SK-N-SH (cell line): ENCODE data around the gene PEX7. TPM values are rescaled to one million over a fixed set of nuclear protein-coding genes. Genes with fewer than 3 reads are reported as not detected.

Experiments used
- CTCF ChIA-PET: fragments of 300-600, 350-600 bp; formaldehyde crosslinking; extraction: SDS; loops from one replicate; lab custom pipeline; 2021; lab: Yijun Ruan, JAX
- POLR2A ChIA-PET: fragments of 350-600 bp; sonication (Branson Sonifier 250); formaldehyde crosslinking; extraction: SDS; loops from one replicate; lab custom pipeline; 2020; ENCODE audit warnings: antibody characterized with exemption, inconsistent platforms; lab: Yijun Ruan, JAX
- DNase-seq: peaks from one replicate; pipeline ENCODE4 v3.0.0; 2012
- H2AFZ ChIP-seq: fragments of 200-600 bp; sonication (generic); 2 replicates; pipeline ENCODE4 v1.8.1; 2016; ENCODE audit warnings: antibody characterized with exemption, mild to moderate bottlenecking, low read depth
- H3F3A ChIP-seq: fragments of 200-600 bp; sonication (generic); replicated peaks from 2 replicates; pipeline ENCODE3; 2016; ENCODE audit warnings: antibody characterized with exemption, mild to moderate bottlenecking; ENCODE audit not compliant: insufficient read depth
- H3K27ac ChIP-seq, 2 experiments: fragments of 200-500 bp in 1 of 2; fragments of 200-600 bp in 1 of 2; sonication (Bioruptor generic) in 1 of 2; sonication (generic), shearing (Covaris generic) in 1 of 2; 2 replicates each; pipeline versions ENCODE4 v1.5.1 to v1.6.1; 2014 to 2016; ENCODE audit warnings: low read depth in 2 of 2, inconsistent platforms in 1 of 2, low read length in 1 of 2, mild to moderate bottlenecking in 1 of 2, mixed read lengths in 1 of 2
- H3K27me3 ChIP-seq: fragments of 200-600 bp; sonication (generic), shearing (Covaris generic); 2 replicates; pipeline ENCODE4 v1.6.1; 2016; ENCODE audit warnings: mixed run types; ENCODE audit not compliant: insufficient read depth
- H3K36me3 ChIP-seq, 2 experiments: fragments of 200-500 bp in 1 of 2; fragments of 200-600 bp in 1 of 2; sonication (Bioruptor generic) in 1 of 2; sonication (generic) in 1 of 2; replicated peaks in 1 of 2; 2 replicates each; pipeline versions ENCODE3 to v1.5.1; 2014 to 2016; ENCODE audit warnings: low read length in 1 of 2, mild to moderate bottlenecking in 1 of 2; ENCODE audit not compliant: insufficient read depth in 2 of 2, control insufficient read depth in 1 of 2
- H3K4me1 ChIP-seq, 2 experiments: fragments of 200-500 bp in 1 of 2; fragments of 200-600 bp in 1 of 2; sonication (Bioruptor generic) in 1 of 2; sonication (generic), shearing (Covaris generic) in 1 of 2; 2 replicates each; pipeline versions ENCODE4 v1.5.1 to v1.6.1; 2014 to 2016; ENCODE audit warnings: low read depth in 1 of 2, low read length in 1 of 2, mixed run types in 1 of 2; ENCODE audit not compliant: insufficient read depth in 2 of 2, control insufficient read depth in 1 of 2
- H3K4me2 ChIP-seq: fragments of 200-600 bp; sonication (generic), shearing (Covaris generic); 2 replicates; pipeline ENCODE4 v1.6.1; 2017; ENCODE audit warnings: mixed run types
- H3K4me3 ChIP-seq, 2 experiments: fragments of 200-500 bp in 1 of 2; fragments of 200-600 bp in 1 of 2; sonication (Bioruptor generic) in 1 of 2; sonication (generic), shearing (Covaris generic) in 1 of 2; 2 replicates each; pipeline versions ENCODE4 v1.5.1 to v1.8.1; 2014 to 2016; ENCODE audit warnings: low read depth in 2 of 2, inconsistent platforms in 1 of 2, low read length in 1 of 2, mild to moderate bottlenecking in 1 of 2, mixed read lengths in 1 of 2, moderate library complexity in 1 of 2
- H3K79me2 ChIP-seq: fragments of 200-600 bp; sonication (generic); 2 replicates; pipeline ENCODE4 v1.8.1; 2017; ENCODE audit warnings: mild to moderate bottlenecking; ENCODE audit not compliant: insufficient read depth
- H3K9ac ChIP-seq: fragments of 200-600 bp; sonication (generic); 2 replicates; pipeline ENCODE4 v1.6.1; 2017; ENCODE audit warnings: mixed run types
- H3K9me2 ChIP-seq: fragments of 200-600 bp; sonication (generic); 2 replicates; pipeline ENCODE4 v1.6.1; 2017; ENCODE audit warnings: mixed run types
- H3K9me3 ChIP-seq: fragments of 200-600 bp; sonication (generic); 2 replicates; pipeline ENCODE4 v1.6.1; 2017; ENCODE audit warnings: mixed run types, mild to moderate bottlenecking, moderate library complexity
- H4K20me1 ChIP-seq: fragments of 200-600 bp; sonication (generic); 2 replicates; pipeline ENCODE4 v1.6.1; 2017; ENCODE audit warnings: mild to moderate bottlenecking, mixed run types; ENCODE audit not compliant: insufficient read depth
- EZH2phosphoT487 ChIP-seq: fragments of 200-600 bp; sonication (generic); IDR thresholded peaks from 2 replicates; pipeline ENCODE4 v1.6.1; 2017; ENCODE audit warnings: low read depth, mixed run types, mild to moderate bottlenecking, antibody characterized with exemption, moderate library complexity, borderline replicate concordance
- FOXM1 ChIP-seq: IDR thresholded peaks from 2 replicates; pipeline ENCODE4 v1.4.0; 2012; ENCODE audit warnings: low read depth, mild to moderate bottlenecking
- MEF2A ChIP-seq: IDR thresholded peaks from 2 replicates; pipeline ENCODE4 v1.4.0; 2012; ENCODE audit warnings: low read depth, borderline replicate concordance
- NRF1 ChIP-seq: IDR thresholded peaks from 2 replicates; pipeline ENCODE4 v1.6.1; 2012; ENCODE audit warnings: low read depth, mild to moderate bottlenecking, low read length
- RAD21 ChIP-seq: IDR thresholded peaks from 2 replicates; pipeline ENCODE4 v1.6.1; 2012; ENCODE audit warnings: mild to moderate bottlenecking, low read length
- RFX5 ChIP-seq: IDR thresholded peaks from 2 replicates; pipeline ENCODE4 v1.6.1; 2012; ENCODE audit warnings: mild to moderate bottlenecking, improper control_type of control experiment, low read length
- RXRA ChIP-seq: IDR thresholded peaks from 2 replicates; pipeline ENCODE4 v1.4.0; 2012; ENCODE audit warnings: low read depth, mild to moderate bottlenecking, borderline replicate concordance
- SIN3A ChIP-seq: IDR thresholded peaks from 2 replicates; pipeline ENCODE4 v1.6.1; 2012; ENCODE audit warnings: low read depth, mild to moderate bottlenecking, low read length, moderate library complexity, borderline replicate concordance
- WGBS: methylation state at CpG from one replicate; pipeline ENCODE4 v1.1.6; 2017; ENCODE audit warnings: low lambda C conversion rate; 5-methylcytosine and 5-hydroxymethylcytosine counted together
- polyA plus RNA-seq, 3 experiments: library from polyadenylated mRNA; depleted of rRNA; stranded (reverse); fragments of >200 nt; gene quantifications; 2 replicates each; pipeline ENCODE4 v1.2.3, GENCODE V29; 2012
- TF ChIP-seq, protein P1 (sequence below): IDR thresholded peaks from 2 replicates; pipeline ENCODE4 v1.6.1; 2012; ENCODE audit warnings: mild to moderate bottlenecking, low read depth, low read length, moderate library complexity
- TF ChIP-seq, protein P2 (sequence below): IDR thresholded peaks from 2 replicates; pipeline ENCODE4 v1.4.0; 2012; ENCODE audit warnings: low read depth, borderline replicate concordance

Gene PEX7
- polyA plus RNA-seq, 1 of the 3 experiments (the other 2 are of a cell fraction): 10.8 TPM

DNA sequence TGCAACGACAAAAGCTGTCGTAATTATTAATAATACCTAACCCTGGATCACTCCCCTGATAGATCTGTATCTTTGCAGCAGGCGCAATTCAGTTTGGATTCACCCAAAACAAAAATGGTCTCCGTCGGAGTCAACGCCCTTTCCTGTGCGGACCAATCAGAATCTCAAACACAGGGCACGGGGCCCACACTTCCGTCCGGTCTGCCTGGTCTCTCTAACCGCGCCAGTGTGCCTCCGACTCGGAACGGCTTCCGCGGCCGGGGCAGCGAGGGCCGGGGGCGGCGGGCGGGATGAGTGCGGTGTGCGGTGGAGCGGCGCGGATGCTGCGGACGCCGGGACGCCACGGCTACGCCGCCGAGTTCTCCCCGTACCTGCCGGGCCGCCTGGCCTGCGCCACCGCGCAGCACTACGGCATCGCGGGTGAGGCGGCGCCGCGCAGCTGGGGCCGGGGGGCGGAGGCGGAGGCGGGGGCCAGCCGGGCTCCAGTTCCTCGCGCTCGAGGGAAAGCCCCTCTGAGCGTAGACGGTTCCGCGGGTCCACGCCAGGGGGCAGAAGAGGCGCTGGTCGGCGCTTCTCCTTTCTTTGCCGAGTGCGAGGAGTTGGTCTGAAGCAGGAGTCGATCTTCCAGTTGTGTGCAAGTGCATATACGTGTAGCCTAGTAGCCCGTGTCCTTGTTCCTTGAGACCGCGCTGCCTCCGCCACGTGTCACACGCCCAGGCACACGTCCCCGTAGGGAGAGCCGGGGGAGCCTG lies at the start of gene PEX7 (continued):
- peak; percentile 23; the same call in 1 of the 2 replicates for TF ChIP-seq SIN3A
- no peak for TF ChIP-seq MEF2A
- no peak for TF ChIP-seq NRF1
- no peak for TF ChIP-seq RXRA
- TF ChIP-seq, protein P1, sequence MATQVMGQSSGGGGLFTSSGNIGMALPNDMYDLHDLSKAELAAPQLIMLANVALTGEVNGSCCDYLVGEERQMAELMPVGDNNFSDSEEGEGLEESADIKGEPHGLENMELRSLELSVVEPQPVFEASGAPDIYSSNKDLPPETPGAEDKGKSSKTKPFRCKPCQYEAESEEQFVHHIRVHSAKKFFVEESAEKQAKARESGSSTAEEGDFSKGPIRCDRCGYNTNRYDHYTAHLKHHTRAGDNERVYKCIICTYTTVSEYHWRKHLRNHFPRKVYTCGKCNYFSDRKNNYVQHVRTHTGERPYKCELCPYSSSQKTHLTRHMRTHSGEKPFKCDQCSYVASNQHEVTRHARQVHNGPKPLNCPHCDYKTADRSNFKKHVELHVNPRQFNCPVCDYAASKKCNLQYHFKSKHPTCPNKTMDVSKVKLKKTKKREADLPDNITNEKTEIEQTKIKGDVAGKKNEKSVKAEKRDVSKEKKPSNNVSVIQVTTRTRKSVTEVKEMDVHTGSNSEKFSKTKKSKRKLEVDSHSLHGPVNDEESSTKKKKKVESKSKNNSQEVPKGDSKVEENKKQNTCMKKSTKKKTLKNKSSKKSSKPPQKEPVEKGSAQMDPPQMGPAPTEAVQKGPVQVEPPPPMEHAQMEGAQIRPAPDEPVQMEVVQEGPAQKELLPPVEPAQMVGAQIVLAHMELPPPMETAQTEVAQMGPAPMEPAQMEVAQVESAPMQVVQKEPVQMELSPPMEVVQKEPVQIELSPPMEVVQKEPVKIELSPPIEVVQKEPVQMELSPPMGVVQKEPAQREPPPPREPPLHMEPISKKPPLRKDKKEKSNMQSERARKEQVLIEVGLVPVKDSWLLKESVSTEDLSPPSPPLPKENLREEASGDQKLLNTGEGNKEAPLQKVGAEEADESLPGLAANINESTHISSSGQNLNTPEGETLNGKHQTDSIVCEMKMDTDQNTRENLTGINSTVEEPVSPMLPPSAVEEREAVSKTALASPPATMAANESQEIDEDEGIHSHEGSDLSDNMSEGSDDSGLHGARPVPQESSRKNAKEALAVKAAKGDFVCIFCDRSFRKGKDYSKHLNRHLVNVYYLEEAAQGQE: peak; percentile 3; the same call in 1 of the 2 replicates
- peak; percentile 57 for TF ChIP-seq RAD21
- 0 out of 2 replicates have a peak, but pooled peaks have one; percentile 33 for TF ChIP-seq RFX5
- TF ChIP-seq EZH2phosphoT487: no peak

DNA sequence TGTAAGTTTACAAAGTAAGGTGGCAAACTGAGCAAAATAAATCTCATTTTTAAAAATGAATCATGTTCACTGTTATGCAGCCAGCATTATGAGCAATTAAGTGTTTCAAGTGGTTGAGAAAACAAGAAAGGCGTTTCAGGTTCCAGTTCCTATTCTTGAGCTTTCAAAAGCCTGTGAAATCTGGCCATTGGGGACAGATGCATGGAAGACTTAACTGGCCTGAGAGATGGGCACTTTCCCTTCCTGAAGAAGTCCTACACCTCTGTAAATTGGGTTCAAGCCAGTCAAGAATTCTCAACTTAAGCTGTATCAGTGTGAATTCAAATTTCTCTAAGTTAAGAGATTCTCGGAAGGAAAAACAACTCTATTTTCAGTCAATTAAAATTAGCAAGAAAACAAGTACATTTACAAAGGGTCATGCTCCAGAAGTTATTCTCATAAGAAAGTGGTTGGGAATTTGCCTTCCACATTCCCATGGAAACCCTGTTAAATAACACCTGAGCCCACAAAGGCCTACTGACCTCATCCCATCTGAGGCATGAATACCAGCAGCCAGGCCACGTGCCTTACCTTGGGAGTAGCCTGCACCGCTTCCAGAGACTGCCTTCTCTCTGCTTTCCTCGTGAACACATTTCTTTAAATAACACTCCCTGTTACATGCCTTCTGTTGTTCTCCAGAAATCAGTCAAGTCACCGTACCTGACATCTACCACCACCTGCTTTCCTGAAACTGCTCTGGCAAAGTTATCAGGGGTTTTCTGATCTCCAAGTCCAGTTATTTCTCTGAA lies 49.5 kb upstream of the PEX7 start:
- H3K4me2 ChIP-seq: no peak overlapping the region
- no peak for DNase-seq
- H3K27ac ChIP-seq: no peak overlapping the region
- H3K27me3 ChIP-seq: no peaks in the 10 kb centered on the region
- CTCF ChIA-PET: interaction anchor here (0.6 to 3.9 kb wide), 4 partner anchors 19 to 129 kb away, joined by 3 to 18 read pairs (median 8); partner anchors contain the start of gene MAP3K5
- peaks cover 39% of the 10 kb centered on the region for H3K79me2 ChIP-seq
- H3K36me3 ChIP-seq: no peaks in the 10 kb centered on the region
- POLR2A ChIA-PET: no interaction called here
- no peak overlapping the region for H3K9ac ChIP-seq
- 90% methylated on average over 6 of the region's 6 CpGs for WGBS
- peaks cover 0 to 13% of the 10 kb centered on the region in 2 experiments for H3K4me1 ChIP-seq
- peaks cover 6% of the 10 kb centered on the region for H3F3A ChIP-seq
- H3K9me3 ChIP-seq: no peaks in the 10 kb centered on the region
- TF ChIP-seq, protein P2, sequence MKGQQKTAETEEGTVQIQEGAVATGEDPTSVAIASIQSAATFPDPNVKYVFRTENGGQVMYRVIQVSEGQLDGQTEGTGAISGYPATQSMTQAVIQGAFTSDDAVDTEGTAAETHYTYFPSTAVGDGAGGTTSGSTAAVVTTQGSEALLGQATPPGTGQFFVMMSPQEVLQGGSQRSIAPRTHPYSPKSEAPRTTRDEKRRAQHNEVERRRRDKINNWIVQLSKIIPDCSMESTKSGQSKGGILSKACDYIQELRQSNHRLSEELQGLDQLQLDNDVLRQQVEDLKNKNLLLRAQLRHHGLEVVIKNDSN: no peak
- no peak for TF ChIP-seq FOXM1
- no peak overlapping the region for H2AFZ ChIP-seq
- no peaks in the 10 kb centered on the region for H4K20me1 ChIP-seq
- no peaks in the 10 kb centered on the region for H3K9me2 ChIP-seq
- no peak overlapping the region for H3K4me3 ChIP-seq
